Measurements from ENCODE around the gene KBTBD12.
"Not testable (repeated sequence)": the region's sequence is repeated elsewhere in the genome, so short reads cannot be mapped to it uniquely, and the experiment has no call there.

The KBTBD12 gene

GRCh38 chr3:127915115-127915936 lies at the start of gene KBTBD12:
TSS of gene KBTBD12 (plus strand) at chr3:127915232. CDS start at chr3:127923062, 7,830 bp downstream.
- no peak for DNase-seq

GRCh38 chr3:127865941-127866340 lies 49.1 kb upstream of the KBTBD12 start:
- DNase-seq = no peak

DNA sequence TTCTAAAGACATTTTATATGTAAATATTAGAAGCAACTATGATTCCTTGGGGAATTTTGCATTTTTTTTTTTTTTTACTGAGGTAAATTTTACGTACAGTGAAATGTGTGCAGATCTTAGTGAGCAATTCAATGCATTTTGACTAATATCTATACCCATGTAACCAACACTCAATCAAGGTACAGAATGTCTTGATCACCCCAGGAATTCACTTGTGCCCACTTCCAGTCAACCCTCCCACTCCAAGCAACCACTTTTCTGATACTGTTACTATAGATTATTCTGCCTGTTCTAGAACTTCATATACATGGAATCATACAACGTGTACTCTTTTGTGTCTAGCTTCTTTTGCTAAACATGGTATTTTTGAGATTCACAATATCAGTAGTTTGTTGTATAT lies 47.6 kb upstream of the KBTBD12 start:
- no peak for DNase-seq

GRCh38 chr3:127867986-127868385 lies 47.0 kb upstream of the KBTBD12 start:
- DNase-seq = no peak

GRCh38 chr3:127870156-127870555 lies 44.9 kb upstream of the KBTBD12 start:
- DNase-seq = no peak

DNA sequence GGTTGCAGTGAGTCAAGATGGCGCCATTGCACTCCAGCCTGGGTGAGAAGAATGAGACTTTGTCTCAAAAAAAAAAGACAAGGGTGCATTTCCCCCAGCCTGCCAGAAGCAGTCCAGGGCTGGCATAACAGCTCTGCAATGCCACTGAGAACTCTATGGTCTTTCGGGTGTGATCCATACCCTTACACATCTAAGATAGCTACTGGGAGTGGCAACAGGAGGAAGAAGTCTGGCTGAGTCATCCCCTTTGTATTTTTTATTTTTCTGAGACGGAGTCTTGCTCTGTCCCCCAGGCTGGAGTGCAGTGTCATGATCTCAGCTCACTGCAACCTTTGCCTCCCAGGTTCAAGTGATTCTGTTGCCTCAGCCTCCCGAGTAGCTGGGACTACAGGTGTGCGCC lies 40.9 kb upstream of the KBTBD12 start:
- DNase-seq = not testable (repeated sequence)

- DNase-seq = no peak
Observed at GRCh38 chr3:127881586-127881985, 33.4 kb upstream of the KBTBD12 start.

DNA sequence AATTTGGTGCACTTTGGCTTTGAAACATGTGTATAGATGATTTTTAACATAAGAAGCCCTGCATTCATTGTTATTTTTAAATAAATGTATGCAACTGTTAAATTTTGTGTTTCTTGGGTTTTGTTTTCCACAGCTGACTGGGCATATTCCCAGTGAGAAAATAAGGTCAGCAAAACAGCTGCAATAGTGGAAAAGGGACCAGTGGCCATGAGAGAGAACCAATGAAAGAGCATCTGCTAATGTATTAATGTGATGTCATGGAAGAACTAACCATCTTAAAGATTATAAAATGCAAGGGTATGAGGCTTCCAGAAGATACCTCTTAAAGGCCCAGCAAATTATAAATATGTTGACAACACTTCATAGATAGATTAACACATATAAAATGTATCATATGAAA lies 31.0 kb upstream of the KBTBD12 start:
- DNase-seq = no peak

DNA sequence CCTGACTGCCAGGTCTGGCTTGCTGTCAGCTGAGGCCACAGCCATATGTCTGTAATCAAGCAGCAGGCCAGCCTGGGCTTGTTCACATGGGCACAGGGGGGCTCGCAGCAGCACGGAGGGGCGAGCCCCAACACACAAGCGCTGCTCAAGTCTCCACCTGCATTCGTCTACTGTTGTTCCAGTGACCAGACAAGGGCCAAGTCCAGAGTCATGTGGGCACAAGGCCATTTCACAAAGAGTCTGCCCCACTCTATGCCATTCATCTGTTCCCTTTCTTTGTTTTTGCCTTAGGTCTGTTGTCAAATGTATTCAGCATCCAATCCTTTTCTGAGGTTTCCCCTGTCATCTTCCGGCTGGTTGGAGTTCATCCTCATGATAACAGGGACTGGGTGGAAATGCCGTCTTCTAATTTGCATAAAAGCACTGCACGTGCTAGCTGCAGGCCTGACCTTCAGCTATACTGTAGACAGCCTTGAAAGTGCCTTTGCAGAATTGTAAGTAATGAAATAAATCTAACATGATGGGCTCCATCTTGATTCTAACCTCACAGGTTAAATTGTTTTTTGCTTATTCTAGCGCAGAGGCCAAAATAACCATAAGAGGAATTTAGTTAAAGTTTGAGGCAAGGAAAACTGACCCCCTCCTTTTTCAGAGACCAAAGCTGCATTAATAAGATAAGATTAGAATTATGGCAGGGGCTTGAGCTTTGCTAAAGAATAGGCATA lies 28.6 kb upstream of the KBTBD12 start:
- DNase-seq = no peak

- DNase-seq = no peak
Observed at GRCh38 chr3:127886956-127887231, 28.1 kb upstream of the KBTBD12 start.

DNA sequence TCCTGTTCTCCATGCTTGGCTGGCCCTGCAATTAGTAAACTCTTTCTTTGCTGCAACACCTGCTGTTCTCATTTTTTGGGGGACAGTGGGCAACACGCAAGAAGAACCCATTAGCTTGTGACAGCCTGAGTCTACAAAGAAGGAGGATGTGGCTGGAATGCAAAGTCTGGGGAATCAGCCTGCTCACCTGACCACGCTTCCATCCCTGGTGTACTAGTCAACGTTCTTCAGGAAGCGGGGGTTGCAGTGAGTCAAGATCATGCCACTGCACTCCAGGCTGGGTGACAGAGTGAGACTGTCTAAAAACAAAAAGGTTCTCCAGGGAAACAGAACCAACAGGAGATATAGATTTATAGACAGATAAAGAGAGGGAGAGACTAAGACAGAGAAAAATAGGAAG lies 27.7 kb upstream of the KBTBD12 start:
- no peak for DNase-seq

DNA sequence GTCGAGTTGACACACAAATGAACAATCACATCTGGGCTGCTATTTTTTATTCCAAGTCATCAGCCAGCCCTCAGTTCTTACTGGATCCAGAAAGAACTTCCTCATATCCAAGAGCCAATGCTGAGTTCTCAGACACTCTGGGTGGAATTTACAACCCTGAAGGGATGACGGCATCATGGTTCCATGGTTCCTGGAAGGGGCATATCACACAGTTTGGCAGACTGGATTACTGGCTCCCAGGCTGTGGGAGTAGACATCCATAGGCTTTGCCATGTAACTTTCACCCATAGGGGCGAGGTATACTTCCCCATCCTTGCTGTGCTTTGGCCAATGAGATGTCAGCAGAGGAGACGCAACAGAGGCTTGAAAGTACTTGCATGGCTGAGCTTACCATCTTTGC lies 26.9 kb upstream of the KBTBD12 start:
- DNase-seq = no peak

GRCh38 chr3:127888564-127889107 lies 26.4 kb upstream of the KBTBD12 start:
- DNase-seq = no peak

- no peak for DNase-seq
Observed at GRCh38 chr3:127889461-127889863, 25.6 kb upstream of the KBTBD12 start.

DNA sequence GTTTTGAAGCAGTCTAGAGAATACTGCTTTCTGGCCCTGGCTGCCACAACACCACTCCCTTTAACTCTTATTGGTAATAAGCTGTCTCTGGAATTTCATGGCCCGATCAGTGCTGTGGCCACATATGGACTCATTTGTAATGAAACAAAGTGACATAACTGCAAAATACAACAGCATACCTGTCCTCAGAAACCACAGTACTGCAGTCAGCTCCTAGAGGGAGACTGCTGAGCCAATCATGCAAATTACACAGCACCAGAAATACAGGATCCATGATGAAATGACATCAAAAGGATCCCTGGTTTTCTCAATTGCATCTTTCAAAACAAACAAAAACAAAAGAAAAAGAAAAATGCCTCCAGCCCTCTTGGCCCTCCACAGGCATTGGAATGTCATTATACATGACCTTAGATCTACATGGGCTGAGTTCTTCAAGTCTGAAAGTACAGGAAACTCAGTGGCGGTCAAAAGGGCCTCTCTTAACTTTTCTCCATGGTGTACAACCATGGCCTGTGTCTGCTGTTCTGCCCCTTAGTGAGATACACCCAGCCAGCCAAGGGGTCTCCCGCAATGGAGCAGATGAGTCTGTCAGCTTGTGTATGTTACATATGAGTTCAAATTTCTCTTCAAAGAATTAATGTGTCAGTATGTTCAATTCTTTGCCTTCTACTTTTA lies 24.9 kb upstream of the KBTBD12 start:
- no peak for DNase-seq

- not testable (repeated sequence) for DNase-seq
Observed at GRCh38 chr3:127890651-127891290, 24.3 kb upstream of the KBTBD12 start.

DNA sequence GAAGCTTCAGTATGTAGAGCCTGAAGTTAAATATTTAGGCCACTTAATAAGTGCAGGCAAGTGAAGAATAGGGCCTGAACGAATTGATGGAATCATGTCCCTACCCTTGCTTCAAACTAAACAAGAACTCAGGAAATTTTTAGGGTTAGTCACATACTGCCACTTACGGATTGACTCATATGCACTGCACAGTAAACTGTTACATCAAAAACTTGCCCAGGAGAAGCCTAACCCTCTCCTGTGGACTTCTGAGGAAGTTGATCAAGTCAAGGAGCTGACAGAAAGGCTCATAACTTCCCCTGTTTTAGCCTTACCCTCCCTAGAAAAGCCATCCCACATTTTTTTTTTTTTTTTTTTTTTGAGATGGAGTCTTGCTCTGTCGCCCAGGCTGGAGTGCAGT lies 20.6 kb upstream of the KBTBD12 start:
- no peak for DNase-seq

DNA sequence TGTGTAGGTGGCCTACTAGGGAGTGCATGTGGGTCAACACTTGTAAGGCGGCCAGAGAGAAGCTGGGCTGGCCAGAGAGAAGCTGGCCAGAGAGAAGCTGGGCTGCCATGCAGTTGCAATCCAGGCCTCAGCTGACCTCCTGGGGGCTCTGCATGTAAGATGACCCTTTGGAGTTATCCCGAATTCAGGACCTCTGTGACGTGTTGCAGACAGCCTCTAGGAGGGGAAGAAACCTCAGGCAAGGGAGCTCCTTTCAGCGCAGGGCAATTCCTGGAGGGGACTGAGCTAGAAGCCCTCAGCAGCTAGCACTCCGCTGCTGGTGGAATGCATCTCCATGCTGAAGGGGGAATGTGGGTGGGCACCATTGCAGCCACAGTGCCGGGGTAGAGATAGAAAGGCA lies 15.8 kb upstream of the KBTBD12 start:
- DNase-seq = no peak

- no peak for DNase-seq
Observed at GRCh38 chr3:127899766-127900165, 15.3 kb upstream of the KBTBD12 start.

DNA sequence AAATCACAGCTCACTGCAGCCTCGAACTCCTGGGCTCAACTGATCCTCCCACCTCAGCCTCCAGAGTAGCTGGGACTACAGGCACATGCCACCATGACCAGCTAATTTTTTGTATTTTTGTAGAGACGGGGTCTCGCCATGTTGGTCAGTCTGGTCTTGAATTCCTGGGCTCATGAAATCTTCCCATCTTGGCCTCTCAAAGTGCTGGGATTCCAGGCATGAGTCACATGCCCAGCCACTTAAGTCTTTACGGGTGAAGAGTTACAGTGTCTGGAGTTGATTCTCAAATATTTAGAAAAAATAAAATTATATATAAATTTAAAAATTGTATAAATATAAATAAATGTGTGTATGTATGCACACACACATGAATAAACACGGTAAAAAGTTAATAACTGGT lies 14.5 kb upstream of the KBTBD12 start:
- DNase-seq = no peak

DNA sequence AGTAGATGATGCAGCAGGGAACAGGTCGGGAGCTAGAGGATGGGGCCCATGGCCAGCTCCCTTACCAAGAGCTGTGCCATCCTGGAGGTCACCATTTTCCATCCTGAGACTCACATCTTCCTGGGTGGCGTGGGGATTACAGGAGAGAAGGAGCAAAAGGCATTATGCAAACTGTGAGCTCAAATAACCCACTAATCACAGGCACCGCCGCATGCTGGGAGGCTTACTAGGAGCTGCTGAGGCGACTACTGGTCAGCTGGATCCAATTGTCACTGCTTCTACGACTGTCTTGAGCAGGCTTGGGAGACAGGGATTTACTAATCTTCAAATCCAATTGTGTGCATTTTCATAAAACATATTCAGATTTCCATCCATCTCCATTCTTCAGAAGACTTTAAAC lies 12.5 kb upstream of the KBTBD12 start:
- DNase-seq = no peak

DNA sequence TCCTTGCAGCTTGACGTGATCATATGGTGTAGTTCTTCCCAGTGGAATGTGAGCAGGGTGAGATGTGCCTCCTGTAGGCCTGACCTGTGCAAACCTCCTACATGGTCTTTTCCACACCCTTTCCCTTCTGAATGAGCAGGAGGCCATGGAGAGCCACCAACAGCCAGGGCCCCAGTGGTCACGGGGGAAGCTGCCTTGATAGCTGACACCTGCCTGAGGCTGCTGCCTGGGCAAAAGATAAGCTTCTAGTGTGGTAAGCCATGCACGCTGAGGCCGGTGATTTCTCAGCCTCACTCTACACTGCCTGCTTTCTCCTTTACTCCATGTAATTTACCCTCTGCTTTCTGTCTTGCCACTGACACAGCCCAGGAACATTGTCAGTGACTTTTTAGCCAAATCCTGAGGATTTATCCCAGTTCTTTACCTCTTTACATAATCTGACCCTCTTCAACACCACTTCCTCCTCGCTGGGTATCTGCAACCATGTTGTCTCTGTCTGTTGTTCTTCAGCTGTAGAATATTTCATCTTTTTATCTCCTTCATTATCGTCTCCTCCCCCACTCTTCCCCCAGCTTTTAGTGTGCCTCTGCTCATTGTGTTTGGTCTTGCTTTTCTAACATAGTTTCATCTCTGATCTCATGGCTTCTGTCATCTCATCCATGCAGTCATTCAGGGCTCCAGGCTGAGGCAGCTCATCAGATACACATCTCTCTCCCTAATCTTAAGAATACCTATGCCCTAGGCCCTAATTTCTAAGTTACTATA lies 11.2 kb upstream of the KBTBD12 start:
- DNase-seq = no peak

- no peak for DNase-seq
Observed at GRCh38 chr3:127905556-127905955, 9.5 kb upstream of the KBTBD12 start.
